ENCODE data around the gene HDHD2.

- TF ChIP-seq POLR2AphosphoS5 (IDR thresholded peaks at IDR 0.05) = no peak
- TF ChIP-seq, protein P1, sequence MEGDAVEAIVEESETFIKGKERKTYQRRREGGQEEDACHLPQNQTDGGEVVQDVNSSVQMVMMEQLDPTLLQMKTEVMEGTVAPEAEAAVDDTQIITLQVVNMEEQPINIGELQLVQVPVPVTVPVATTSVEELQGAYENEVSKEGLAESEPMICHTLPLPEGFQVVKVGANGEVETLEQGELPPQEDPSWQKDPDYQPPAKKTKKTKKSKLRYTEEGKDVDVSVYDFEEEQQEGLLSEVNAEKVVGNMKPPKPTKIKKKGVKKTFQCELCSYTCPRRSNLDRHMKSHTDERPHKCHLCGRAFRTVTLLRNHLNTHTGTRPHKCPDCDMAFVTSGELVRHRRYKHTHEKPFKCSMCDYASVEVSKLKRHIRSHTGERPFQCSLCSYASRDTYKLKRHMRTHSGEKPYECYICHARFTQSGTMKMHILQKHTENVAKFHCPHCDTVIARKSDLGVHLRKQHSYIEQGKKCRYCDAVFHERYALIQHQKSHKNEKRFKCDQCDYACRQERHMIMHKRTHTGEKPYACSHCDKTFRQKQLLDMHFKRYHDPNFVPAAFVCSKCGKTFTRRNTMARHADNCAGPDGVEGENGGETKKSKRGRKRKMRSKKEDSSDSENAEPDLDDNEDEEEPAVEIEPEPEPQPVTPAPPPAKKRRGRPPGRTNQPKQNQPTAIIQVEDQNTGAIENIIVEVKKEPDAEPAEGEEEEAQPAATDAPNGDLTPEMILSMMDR (IDR thresholded peaks at IDR 0.05) = no peak
Measured at GRCh38 chr18:47141289-47141688, 9.0 kb downstream of the HDHD2 start.

All from suprapubic skin (tissue), 3 donors.